ENCODE data around the gene CD99L2. TPM values are rescaled to one million over a fixed set of nuclear protein-coding genes. Genes with fewer than 3 reads are reported as not detected.
A peak's percentile ranks its signal among the peaks of the same experiment; 100 is the strongest.

Gene CD99L2
- 10 to 100 TPM; 12.3 to 15.4 TPM for total RNA-seq

DNA sequence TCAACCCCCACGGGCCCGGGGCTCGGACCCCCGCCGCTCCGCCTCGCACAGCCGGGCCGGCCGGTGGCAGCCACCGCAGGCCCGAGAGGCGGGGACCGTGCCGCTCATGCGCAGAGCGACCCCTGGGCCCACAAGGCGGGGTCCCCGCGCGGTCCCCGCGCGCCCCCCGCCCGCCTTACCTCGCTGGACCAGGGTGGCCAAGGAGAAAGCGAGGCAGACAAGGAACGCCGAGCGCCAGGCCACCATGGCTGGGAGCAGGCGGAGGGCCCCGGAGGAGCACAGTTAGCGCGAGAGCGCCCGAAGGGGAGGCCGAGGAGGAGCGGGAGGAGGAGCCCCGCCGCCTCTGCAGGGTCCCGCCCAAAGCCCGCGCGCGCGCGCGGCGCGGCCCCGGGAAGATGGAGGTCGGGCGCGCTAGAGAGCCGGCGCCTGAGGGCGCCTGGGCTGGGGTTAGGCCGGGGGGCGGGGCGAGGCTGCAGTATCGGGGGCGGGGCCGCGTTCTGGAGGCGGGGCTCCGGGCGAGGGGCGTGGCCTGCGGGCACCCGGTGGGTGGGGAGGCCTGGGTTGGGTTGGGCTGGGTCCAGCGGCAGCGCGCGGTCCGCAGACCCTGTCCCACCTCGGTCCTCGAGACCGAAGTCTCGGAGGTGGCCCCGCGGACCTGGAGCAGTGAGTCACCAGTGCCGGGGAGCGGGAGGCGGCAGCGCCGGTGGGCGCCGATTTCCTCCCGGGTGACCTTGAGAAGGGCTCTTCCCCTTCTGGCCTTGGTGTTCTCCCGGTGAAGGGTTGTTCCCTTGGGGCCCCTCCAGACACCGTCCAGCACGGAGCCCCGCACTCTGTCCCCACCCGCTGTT lies at the start of gene CD99L2:
Gene CD99L2, minus strand, starts transcription at position 326 of the 848 bp plus-strand sequence. Its CDS starts 80 bp downstream, at position 246.
- Histone ChIP-seq H3K4me3 (peak within 1 kb of the TSS; percentile 53), H3K4me1 (no peaks in the 10 kb centered on the region), H3K27me3 (no peaks in the 10 kb centered on the region), H3K27ac (peak within 1 kb of the TSS; percentile 52), H3K9ac (ENCODE audit: low read depth in 2 of 2, low read length in 2 of 2) (peak within 1 kb of the TSS; percentile 66 to 72), H3K9me3 (no peaks in the 10 kb centered on the region), H3K36me3 (no peaks in the 10 kb centered on the region)
- DNase-seq, result peak; percentile 91
- no peak for TF ChIP-seq CTCF (IDR thresholded peaks at IDR 0.05)
- intact Hi-C loops (cut with DNase I), result no loop called here

GRCh38 chrX:150944233-150944632 lies 45.8 kb upstream of the CD99L2 start:
- H3K9me3 ChIP-seq, result no peaks in the 10 kb centered on the region
- no peaks in the 10 kb centered on the region for H3K36me3 ChIP-seq
- no peak overlapping the region for H3K4me3 ChIP-seq
- H3K9ac ChIP-seq (ENCODE audit: low read depth in 2 of 2, low read length in 2 of 2), result no peak overlapping the region
- intact Hi-C loops (cut with DNase I), result no loop called here
- no peaks in the 10 kb centered on the region for H3K4me1 ChIP-seq
- H3K27me3 ChIP-seq, result no peaks in the 10 kb centered on the region
- no peak overlapping the region for H3K27ac ChIP-seq
- TF ChIP-seq CTCF (IDR thresholded peaks at IDR 0.05), result no peak
- no peak for DNase-seq

- Histone ChIP-seq H3K36me3 (no peaks in the 10 kb centered on the region), H3K9ac (ENCODE audit: low read depth in 2 of 2, low read length in 2 of 2) (no peak overlapping the region)
- DNase-seq, result no peak
These were observed 44.6 kb upstream of the CD99L2 start for GRCh38 chrX:150942942-150943594.

GRCh38 chrX:150941580-150941979 lies 43.1 kb upstream of the CD99L2 start:
- no peaks in the 10 kb centered on the region for H3K36me3 ChIP-seq
- no peak overlapping the region for H3K4me3 ChIP-seq
- H3K27me3 ChIP-seq, result no peaks in the 10 kb centered on the region
- no peak overlapping the region for H3K27ac ChIP-seq
- no peaks in the 10 kb centered on the region for H3K4me1 ChIP-seq
- no peak for DNase-seq
- H3K9ac ChIP-seq (ENCODE audit: low read depth in 2 of 2, low read length in 2 of 2), result no peak overlapping the region
- no peak for TF ChIP-seq CTCF (IDR thresholded peaks at IDR 0.05)
- intact Hi-C loops (cut with DNase I), result no loop called here
- no peaks in the 10 kb centered on the region for H3K9me3 ChIP-seq

More at GRCh38 chrX:150942942-150943594, 44.6 kb upstream of the CD99L2 start:
- H3K27me3 ChIP-seq, result no peaks in the 10 kb centered on the region
- H3K27ac ChIP-seq, result no peak overlapping the region
- no peaks in the 10 kb centered on the region for H3K4me1 ChIP-seq
- no peaks in the 10 kb centered on the region for H3K9me3 ChIP-seq
- no peak for TF ChIP-seq CTCF (IDR thresholded peaks at IDR 0.05)
- no peak overlapping the region for H3K4me3 ChIP-seq
- intact Hi-C loops (cut with DNase I), result no loop called here

GRCh38 chrX:150940844-150941495 lies 42.5 kb upstream of the CD99L2 start:
- Histone ChIP-seq H3K36me3 (no peaks in the 10 kb centered on the region), H3K9me3 (no peaks in the 10 kb centered on the region), H3K27ac (no peak overlapping the region), H3K4me3 (no peak overlapping the region), H3K27me3 (no peaks in the 10 kb centered on the region), H3K9ac (ENCODE audit: low read depth in 2 of 2, low read length in 2 of 2) (peak overlapping the region in 1 of 2 donors; percentile 18), H3K4me1 (no peaks in the 10 kb centered on the region)
- no peak for DNase-seq
- intact Hi-C loops (cut with DNase I), result no loop called here
- no peak for TF ChIP-seq CTCF (IDR thresholded peaks at IDR 0.05)
